ENCODE data around the gene SEMA4A.

GRCh38 chr1:156217871-156218270, 64.5 kb downstream of the SEMA4A start:
- TF ChIP-seq CTCF (IDR thresholded peaks at IDR 0.05; ENCODE audit: low read depth, low read length, poor library complexity, severe bottlenecking) (no peak), EZH2phosphoT487 (IDR thresholded peaks at IDR 0.05; ENCODE audit: borderline replicate concordance, low read length) (no peak)

Measured in DOHH2 (cell line).